NCI-H2081 (cell line): ENCODE data around the gene CADPS.

Experiments used
- DNase-seq, 2 experiments: peaks; one replicate each; lab custom pipeline; 2025; lab: John Stamatoyannopoulos, UW

The CADPS gene

DNA sequence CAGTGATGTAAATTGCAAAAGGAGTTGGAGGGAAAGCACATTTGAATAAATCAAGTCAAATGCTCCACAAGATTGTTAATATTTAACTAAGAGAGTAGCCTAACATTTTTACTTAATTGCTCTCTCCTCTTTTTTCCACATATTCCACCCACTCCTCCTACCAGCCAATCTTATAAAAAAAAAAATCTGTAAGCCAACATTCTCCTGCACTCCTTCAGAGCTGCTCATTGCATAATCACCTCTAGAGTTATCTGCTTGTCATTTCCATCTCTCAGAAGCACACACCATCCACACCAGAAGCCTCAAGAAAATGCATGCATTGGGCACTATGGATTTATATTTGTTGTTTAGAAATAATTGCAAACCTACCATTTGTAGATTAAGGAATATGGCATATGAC lies 64.1 kb downstream of the CADPS start:
- DNase-seq, result no peak

DNA sequence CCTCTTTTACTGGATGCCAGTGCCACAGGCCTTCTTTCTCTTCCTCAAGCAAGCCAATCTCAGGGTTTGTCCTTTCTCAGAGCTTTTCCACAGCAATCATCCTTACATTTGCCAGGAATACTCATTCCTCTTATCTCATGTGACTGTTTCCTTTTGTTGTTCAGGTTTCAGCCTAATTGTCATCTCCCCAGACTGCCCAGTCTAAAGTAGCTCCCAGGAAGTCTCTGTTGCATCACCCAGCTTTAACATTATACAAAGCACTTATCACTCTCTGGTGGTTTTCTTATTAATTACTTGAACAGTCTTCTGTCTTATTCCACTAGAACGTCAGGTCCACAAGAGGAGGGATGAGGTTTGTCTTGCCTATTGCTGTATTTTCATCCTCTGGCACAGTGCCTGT lies 65.8 kb downstream of the CADPS start:
- DNase-seq, result no peak

DNA sequence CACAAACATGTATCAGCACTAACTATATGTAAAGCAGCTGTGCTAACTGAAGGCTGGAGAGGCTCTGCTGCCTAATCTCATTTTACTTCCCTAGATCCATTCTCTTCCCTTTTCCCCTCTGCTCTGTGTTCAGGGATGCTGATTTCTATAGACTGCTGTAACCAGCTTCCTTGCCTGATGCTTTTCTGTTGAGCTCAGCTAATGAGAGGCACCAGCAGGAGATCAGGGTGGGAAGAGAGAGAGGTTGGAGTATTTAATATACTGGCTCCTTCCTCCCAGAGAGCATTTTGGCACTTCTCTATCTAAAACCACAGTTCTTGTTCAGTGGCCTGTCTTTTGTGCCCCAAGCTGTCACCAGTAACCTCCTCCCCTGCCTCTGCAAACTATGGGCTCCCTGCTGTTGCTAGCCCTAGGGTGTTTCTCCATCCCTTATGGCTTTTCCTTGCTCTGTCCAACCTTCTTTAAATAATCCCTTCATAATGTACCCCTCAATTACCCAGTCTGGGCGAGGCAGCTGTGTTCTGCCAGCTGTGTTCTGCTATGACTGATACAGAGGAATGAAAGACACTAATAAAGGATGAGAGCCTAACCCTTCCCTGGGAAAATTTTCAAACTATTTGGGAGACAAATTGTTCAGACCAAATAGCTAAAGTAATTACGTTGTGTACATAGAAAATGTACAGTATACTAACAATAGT lies 69.5 kb downstream of the CADPS start:
- peak; percentile 73 to 85 for DNase-seq

DNA sequence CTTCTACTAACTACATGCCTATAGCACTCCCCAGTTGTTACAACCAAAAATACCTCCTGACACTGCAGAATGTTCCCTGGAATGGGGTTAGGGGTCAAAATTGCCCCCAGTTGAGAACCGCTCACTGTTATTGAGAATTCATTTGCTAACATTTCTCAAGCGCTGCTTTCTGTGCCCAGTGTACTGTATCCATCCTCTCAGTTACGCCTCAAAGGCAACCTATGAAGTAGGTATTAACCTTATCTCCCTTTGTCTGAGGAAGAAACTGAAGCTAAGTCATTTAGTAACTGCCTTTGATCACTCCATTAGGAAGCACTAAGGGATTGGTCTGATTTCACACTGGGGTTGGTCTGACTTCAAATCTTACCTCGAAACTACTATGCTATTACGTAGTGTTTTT lies 70.1 kb downstream of the CADPS start:
- DNase-seq, result no peak

DNA sequence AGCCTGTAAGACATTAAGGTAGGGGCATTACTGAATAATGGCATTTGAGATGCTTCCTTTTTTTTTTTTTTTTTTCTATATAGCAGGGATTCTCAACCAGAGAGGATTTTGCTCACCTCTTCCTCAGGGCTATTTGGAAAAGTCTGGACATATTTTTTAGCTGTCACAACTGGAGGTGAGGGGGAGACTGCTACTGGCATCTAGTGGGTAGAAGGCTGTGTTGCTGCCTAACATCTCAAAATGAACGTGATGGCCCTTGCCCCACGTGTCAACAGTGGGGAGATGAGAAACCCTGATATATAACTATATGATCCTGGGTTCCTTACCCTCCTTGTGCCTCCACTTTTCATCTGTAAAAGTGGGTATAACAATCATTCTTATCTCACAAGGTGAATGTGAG lies 71.9 kb downstream of the CADPS start:
- DNase-seq, result no peak

DNA sequence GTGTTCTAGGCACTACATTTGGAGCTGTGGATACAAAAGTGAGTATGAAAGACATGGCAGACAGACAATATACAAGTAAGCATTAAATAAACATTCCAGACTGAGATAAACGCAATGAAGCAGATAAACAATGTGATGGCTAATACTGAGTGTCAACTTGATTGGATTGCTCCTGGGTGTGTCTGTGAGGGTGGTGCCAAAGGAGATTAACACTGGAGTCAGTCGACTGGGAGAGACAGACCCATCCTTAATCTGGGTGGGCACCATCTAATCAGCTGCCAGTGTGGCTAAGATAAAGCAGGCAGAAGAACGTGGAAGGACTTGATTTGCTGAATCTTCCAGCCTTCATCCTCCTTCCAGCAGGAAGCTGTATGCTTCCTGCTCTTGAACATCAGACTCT lies 77.2 kb downstream of the CADPS start:
- DNase-seq, result no peak

DNA sequence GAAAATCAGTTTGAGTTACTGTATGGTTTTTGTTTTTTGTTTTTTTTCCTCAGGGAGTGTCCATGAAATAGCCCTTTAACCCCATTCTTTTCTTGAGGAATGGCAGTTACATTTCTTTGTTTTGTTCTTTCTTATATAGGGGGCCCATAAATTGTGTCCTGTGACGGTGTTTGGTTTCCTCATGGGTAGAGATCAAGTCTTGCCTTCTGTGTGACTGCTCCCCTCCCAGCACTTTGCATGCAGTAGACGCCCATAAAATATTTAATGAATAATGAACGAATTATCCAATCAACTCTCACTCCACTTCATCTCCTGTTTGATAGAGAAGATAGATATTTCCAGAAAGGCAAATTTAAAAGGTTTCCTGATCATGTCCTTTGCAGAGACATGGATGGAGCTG lies 78.1 kb downstream of the CADPS start:
- no peak for DNase-seq

DNA sequence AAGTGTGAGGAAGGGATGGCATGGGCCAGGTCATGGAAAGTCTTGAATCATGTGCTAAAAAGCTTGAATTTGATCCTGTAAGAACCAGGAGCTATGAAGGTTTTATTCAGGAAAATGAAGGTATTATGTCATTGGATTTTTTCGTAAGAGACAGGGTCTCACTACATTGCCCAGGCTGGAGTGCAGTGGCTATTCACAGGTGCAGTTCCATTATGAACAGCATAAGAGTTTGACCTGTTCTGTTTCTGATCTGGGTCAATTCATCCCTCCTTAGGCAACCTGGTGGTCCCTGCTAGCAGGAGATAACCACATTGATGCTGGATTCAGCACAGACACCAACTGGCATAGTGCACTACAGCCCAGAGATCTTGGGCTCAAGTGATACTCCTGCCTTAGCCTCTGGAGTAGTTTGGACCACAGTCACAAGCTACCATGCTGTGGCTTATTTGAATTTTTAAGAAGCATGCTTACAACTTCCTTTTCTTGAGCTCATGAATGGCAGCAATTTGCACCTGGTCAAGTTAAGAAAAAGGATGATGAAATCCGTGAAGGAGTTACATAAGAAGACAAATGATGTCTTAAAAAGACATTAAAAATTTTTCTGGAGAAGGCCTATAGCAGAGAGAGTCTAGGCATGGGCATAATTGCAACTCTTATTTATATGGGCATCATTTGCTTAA lies 79.1 kb downstream of the CADPS start:
- DNase-seq, result no peak

DNA sequence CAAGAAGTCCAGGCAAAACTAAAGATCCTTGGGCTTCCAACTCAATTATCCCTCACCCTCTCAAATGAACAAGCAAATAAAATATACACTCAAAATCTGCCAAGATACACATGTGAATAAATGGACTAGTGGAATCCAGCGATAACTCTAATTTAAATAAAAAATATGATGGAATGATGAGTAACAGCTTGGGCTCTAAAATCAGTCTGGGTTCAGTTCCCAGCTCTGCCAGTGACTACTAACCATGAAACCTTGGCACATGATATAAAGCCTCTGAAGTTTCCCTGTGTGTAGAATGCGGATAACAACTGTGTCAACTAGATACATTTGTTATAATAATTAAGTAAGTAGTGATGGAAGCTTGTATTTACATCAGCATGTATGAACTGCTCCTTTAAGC lies 81.3 kb downstream of the CADPS start:
- DNase-seq, result no peak

DNA sequence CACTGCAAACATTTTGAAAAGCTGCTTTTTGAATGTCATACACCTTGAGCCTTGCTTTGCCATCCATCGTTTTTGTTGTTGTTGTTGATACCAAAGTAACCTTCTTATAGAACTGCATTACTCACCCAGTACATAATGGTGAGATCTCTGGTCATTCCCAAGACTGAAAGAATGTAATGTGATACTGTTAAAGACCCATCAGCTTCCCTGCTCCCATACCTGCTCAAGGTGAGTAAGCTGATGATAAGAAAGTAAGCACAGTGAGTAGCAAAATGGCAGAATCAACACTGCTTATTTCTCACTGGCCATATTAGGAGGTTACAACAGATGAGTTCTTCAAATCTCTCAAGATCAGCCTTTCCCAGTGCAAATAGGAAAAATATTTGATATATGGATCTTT lies 89.8 kb downstream of the CADPS start:
- DNase-seq, result no peak

DNA sequence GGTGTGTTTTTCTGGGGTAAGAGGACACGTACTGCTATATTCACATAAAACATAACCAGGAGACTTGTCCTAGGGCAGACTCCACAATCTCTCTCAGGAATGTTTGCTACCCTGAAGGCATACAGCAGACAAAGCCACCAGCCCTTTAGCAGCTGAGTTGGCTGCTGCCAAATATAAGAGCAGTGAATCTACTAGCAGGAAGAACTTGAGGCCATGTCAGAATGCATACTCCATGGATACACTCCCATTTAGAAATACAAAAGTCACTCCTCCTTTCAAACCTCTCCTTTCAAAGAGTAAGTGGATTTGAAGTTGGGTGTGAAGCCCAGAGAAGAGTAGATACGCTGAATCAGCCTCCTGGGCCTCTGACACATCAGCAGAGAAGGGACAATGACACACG lies 94.1 kb downstream of the CADPS start:
- no peak for DNase-seq

DNA sequence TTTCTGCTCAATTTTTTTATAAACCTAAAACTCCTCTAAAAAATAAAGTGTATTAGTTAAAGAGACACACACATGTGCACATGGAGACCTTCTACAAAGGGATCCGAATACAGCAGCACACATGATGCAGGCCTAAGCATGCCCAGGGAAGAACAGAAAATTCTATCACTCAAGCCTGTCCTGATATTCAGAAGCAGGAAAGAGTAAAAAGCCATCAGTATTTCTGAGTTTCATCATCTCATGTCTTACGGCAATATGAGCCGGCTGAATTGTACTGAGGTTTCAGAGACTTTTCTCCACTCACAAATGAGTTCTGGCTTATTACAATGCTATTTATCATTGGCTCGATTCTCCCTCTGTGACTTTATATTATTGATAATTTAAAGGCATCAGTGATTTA lies 97.5 kb downstream of the CADPS start:
- no peak for DNase-seq

DNA sequence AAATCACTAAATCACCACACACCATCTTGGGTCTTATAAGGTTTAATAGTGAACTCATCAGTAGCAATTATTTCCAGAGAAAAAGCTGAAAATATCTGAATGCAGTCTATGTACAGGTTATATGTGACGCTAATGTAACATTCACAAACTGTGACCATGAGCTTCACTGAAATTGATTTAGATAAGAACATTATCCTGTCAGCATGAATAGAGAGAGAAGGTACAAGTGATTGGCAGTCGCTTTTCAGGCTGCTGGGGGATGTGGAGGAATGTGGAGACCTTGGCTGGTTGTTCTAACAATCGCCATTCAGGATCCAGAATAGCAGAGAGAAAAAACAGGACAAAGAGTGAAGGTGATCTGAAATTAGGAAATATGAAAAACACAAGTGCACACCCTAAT lies 98.1 kb downstream of the CADPS start:
- DNase-seq, result no peak

DNA sequence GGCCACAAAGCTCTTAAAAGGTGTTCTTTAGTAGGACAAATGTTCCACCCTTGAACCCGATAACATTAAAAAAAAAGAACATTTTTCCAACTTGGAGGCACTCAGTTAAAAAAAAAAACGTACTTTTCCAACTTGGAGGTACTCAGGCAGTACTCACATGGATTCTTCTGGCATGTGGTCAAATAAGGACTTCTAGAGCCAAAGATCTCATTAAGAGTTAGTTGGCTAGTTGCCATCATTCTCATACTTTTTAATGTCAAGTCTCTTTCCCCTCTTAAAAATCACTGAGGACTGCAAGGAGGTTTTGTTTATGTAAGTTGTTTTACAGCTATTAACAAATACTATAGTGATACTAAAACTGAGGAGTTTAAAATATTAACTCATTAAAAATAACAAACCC lies 101.0 kb downstream of the CADPS start:
- DNase-seq, result no peak

DNA sequence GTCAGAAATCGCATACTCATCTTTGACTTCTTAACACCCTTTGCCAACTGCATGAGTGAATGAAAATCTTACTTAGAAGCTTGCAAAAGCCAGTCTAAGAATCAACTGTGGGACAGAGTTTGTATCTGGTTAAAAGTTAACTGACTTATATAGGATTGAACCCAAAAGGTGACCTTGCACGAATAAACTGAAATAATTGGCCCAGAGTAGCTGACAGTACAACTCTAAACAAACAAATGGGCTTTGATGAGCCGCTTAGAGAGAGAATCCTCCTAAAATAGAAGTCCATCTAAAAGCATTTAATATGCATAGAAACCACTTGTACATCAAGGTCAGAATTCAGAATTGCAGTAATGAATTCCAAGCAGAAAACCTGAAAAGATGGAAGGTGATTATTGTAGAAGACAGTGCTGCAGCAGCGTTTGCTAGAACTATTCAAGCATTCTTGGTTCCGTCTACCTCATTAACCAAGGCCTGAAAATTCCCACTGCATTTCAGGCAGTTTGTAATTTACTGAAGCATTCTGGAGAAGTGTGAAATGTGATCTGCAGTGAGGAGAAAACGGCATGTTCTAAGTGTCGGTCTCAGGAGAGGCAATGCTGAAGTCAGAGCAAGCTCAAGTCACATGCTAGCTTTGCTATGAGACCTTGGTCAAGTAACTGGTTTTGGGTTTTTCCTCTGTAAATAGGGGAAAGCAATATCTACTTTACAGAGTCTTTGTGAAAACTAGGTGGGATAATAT lies 103.7 kb downstream of the CADPS start:
- DNase-seq, result no peak

DNA sequence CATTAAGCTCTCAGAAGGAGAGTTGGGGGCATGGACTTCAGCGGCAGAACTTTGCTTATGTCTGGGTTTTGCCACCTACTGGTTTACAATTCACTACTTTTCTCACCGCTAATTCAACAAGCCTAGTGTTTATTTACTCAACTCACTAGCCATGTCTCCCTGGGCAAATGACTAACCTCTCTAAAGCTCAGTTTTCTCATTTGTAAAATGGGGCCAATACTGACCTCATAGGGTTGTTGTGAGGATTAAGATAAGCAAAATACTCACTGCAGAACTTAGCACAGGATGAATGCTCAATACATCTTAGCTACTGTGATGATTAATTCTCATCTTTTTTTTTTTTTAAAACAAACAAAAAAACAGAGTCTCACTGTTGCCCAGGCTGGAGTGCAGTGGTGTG lies 106.3 kb downstream of the CADPS start:
- DNase-seq, result no peak

DNA sequence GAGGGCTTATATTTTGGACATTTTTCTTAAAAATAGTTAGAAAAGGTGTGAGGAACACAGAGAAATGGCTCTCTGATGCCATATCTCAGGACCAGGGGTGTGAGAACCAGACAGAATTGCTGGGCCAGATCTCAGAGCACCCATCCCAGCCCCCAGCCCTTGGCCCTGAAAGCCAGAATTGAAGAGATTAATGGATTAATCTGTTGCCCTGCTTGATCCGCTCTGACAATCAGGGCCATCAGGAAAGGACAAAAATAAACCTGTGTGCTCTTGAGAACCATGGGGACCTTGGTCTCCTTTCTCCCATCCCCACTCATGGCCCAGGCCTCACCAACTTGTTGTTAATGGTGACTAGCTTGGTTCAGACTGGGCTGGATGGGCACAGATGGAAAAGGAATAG lies 113.5 kb downstream of the CADPS start:
- DNase-seq, result no peak

DNA sequence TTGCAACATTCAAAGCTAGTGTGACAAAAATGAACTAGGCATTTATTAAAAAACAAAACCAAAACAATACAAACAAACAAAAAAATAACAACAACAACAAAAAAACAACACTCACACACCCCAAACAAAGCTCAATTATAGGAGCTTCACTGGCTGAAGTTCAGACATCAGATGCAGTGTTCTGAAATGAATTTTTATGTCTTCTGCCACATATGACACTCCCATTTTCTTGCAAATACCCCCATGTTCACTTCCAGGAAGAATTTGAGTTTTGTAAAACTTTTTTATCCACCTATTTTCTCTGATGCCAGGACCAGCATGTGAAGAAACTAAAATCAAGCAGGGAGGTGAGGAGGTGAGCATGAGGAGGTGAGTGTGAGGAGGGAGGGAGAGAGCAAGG lies 113.9 kb downstream of the CADPS start:
- no peak for DNase-seq

DNA sequence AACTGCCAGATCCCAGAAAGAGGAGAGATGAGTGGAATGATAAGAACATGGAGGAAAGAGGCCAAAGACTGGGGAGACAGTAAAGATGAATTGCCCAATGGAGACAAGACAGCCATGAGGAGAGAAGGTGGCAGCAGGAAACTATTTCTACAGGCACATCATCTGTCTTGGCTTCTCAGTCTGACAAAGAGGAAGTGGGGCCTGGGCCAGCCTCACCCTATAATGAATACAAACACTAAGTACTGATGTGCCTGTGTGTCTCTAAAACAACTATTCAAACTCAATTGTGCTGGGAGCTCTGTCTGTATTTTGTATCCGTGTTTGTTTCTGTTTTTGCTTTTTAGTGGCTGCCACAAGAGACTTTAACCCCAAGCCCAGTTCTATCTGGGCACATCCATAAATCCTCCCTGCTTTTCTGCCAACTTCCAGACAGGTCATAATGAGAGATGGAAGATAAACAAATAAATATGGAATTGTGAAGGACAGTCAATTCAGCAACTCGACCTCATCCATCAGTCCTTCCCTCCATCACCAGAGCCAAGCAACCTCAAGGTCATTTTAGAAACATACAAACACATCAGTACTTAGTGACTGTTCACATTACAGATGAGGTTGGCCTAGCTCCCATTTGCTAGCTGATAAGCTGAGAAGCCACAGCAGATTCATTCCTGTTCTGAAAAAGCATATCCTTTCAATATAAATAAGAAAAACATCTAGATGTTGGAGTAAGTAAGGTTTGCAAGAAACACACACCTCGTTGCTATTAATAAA lies 116.7 kb downstream of the CADPS start:
- DNase-seq, result no peak

DNA sequence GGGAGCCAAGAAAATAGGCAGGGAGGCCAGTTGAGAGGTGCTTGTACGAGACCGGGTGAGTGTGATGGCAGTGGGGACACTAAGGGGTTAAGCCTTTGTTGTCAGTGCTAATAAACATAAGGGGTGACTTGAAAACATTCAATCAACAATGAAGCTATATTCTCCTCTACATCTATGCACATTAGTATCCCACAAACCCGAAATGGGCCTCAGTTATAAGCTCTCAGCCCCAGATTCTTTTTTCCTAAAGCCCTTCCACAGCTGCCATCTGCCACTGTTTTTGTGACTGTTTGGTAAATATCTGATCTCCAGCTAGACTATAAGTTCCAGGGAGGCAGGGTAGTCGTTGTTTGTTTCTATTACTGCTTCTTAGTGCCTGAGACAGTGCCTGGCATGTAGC lies 118.2 kb downstream of the CADPS start:
- no peak for DNase-seq

DNA sequence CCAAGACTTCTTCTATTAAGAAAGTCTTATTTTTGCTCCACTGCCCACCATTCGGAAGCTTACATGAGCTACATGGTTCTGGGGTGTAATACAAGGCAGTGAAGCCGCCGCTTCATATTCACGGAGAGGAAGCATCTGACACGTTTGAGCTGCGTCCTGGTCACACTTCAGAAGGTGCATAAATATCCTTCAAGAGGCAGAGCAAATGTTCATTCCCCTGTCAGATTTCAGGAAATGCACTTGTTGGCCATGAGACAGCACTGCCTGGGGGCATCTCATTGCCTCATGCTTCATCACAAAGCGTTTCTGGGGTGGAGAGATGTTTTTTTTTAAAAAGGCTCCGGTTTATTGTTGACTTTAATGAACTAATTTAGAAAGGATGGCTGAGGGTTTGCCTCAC lies 119.9 kb downstream of the CADPS start:
- DNase-seq, result peak; percentile 39 to 68

DNA sequence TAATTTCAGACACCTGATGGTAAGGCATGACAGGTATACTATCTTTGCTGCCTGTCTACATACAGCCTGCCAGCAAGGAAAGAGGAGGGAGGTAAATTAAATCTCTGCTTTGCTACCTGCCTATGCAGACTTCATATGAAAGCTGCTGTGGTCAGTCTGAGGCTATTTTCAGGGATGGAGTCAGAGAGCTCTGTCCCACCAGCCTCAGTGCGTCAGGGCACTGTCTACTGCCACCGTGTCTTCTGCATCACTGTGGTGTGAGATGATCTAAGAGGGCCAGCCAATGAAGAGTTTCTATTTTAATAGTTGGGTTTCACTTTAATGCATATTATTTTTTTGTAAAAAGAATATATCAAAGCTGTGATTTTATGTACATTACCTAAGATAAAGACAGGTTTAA lies 125.6 kb downstream of the CADPS start:
- no peak for DNase-seq

DNA sequence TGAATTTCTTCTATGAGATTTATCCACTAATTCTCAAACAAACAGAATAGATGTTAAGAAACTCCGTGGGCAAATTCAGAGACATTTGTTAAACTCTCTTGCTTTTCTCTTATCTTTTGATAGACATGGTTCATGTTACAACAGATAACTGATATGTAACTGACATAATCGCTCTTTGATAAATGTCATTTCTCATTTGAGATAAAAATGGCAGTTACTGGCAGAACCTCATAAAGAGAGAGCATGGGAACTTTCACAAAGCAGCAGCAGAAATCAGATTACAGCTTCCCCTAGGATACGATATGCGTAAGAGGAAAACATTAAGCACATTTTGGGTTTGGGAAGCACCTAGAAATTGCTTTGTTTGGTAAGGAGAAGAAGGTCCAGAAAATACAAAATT lies 126.1 kb downstream of the CADPS start:
- DNase-seq, result no peak
